WERI-Rb-1 (cell line): Measurements from ENCODE around the gene VEGFB.

Experiments
- DNase-seq: peaks from one replicate; pipeline ENCODE4 v3.0.0-alpha.2; 2020
- H3K27ac ChIP-seq: fragments of 250-450 bp; sonication (Bioruptor Pico); 2 replicates; pipeline ENCODE4 v1.5.1; 2020; ENCODE audit warnings: mild to moderate bottlenecking, moderate library complexity
- H3K27me3 ChIP-seq: fragments of 250-450 bp; sonication (Bioruptor Pico); 2 replicates; pipeline ENCODE4 v1.5.1; 2021; ENCODE audit warnings: mild to moderate bottlenecking, low read depth, moderate library complexity; ENCODE audit not compliant: insufficient read depth, severe bottlenecking
- H3K36me3 ChIP-seq: fragments of 250-450 bp; sonication (Bioruptor Pico); 2 replicates; pipeline ENCODE4 v1.5.1; 2020; ENCODE audit warnings: mild to moderate bottlenecking, moderate library complexity
- H3K4me3 ChIP-seq: 2 replicates; pipeline ENCODE4 v1.5.1; 2011; ENCODE audit warnings: low read depth, mild to moderate bottlenecking, control low read depth, low read length
- H3K9me3 ChIP-seq: fragments of 250-450 bp; sonication (Bioruptor Pico); 2 replicates; pipeline ENCODE4 v1.5.1; 2021; ENCODE audit warnings: mild to moderate bottlenecking, moderate library complexity; ENCODE audit not compliant: severe bottlenecking
- TF ChIP-seq, protein P1 (sequence below): IDR thresholded peaks from 2 replicates; pipeline ENCODE4 v1.5.1; 2011; ENCODE audit warnings: low read depth, mild to moderate bottlenecking, control low read depth, inconsistent platforms, low read length

Gene VEGFB

DNA sequence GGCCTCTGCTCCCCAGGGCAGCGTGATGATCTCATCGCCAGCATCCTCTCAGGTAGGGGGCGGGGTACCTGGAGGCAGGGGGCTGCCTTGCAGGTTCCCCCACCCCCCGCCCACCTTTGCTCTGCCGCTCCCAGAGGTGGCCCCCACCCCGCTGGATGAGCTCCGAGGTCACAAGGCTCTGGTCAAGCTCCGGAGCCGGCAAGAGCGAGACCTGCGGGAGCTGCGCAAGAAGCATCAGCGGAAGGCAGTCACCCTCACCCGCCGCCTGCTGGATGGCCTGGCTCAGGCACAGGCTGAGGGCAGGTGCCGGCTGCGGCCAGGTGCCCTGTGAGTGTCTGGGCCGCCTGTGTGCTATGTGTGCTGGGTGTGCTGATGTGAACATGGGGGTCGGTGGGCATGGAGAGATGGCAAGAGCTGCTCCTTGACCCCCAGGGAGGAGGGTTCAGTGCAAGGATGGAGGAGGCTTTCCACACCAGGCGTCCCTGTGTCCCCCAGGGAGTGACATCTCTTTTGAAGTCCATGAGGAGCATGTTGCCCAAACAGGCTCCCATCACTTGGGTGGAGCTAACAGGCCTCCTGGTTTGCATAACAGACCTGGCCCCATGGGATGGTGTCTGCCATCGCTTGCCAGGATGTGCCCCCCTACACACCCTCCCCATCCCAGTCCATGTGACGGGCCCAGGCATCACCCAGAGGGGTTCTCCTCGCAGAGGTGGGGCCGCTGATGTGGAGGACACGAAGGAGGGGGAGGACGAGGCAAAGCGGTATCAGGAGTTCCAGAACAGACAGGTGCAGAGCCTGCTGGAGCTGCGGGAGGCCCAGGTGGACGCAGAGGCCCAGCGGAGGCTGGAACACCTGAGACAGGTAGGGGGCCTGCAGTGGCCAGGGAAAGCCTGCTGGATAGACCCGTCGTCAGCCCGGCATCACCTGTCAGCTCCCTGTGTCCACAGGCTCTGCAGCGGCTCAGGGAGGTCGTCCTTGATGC is 31.1 kb downstream of the VEGFB start:
- TF ChIP-seq, protein P1, sequence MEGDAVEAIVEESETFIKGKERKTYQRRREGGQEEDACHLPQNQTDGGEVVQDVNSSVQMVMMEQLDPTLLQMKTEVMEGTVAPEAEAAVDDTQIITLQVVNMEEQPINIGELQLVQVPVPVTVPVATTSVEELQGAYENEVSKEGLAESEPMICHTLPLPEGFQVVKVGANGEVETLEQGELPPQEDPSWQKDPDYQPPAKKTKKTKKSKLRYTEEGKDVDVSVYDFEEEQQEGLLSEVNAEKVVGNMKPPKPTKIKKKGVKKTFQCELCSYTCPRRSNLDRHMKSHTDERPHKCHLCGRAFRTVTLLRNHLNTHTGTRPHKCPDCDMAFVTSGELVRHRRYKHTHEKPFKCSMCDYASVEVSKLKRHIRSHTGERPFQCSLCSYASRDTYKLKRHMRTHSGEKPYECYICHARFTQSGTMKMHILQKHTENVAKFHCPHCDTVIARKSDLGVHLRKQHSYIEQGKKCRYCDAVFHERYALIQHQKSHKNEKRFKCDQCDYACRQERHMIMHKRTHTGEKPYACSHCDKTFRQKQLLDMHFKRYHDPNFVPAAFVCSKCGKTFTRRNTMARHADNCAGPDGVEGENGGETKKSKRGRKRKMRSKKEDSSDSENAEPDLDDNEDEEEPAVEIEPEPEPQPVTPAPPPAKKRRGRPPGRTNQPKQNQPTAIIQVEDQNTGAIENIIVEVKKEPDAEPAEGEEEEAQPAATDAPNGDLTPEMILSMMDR = no peak
- Histone ChIP-seq H3K36me3 (peaks cover 57% of the 10 kb centered on the region), H3K4me3 (no peak overlapping the region), H3K27ac (no peak overlapping the region), H3K9me3 (no peaks in the 10 kb centered on the region), H3K27me3 (no peaks in the 10 kb centered on the region)
- DNase-seq = no peak

DNA sequence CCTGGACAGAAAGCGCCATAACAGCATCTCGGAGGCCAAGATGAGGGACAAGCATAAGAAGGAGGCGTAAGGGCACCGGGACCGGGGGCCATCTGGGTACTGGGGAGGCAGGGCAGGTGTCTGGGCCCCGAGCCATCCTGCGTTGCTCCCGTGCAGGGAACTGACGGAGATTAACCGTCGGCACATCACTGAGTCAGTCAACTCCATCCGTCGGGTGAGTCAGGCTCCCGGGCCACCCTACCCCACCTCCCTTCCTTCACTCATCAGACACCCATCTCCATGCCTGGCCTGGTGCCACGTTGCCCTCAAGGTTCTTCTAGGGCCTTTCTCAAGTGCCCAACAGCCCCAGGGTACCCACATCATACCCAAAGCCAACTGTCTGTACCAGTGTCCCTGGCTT is 32.0 kb downstream of the VEGFB start:
- H3K36me3 ChIP-seq = peaks cover 52% of the 10 kb centered on the region

DNA sequence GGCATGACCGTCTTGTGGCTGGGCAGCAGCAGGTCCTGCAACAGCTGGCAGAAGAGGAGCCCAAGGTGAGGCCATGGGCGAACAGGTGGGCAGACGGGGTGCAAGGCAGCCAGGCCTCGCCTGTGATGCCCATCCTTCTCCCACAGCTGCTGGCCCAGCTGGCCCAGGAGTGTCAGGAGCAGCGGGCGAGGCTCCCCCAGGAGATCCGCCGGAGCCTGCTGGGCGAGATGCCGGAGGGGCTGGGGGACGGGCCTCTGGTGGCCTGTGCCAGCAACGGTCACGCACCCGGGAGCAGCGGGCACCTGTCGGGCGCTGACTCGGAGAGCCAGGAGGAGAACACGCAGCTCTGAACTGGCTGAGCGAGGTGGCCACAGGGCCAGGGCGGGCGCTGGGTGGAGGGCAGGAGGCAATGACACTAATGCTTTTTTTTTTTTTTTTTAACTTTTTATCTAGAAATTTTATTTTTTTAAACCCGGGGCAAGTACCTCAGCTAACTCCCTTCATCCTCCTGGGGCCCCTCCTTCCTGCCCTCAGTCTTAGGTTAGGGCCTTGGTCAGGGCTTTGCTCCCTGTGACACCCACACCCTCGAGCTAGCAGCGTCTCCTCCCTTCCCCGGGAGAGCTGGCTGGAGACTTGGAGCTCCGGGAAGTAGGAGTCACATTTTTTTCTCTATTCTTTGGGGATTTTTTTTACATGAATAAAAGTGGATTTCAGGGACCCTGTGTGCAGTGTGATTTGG is 33.0 kb downstream of the VEGFB start:
- H3K4me3 ChIP-seq = no peak overlapping the region
- TF ChIP-seq, protein P1 = no peak
- H3K27ac ChIP-seq = peak overlapping the region; percentile 72; the same call in 1 of the 2 replicates
- H3K27me3 ChIP-seq = no peaks in the 10 kb centered on the region
- no peak for DNase-seq
- H3K9me3 ChIP-seq = no peaks in the 10 kb centered on the region
- H3K36me3 ChIP-seq = peaks cover 44% of the 10 kb centered on the region

More for the DNA sequence above, 32.0 kb downstream of the VEGFB start:
- H3K9me3 ChIP-seq = no peaks in the 10 kb centered on the region
- no peaks in the 10 kb centered on the region for H3K27me3 ChIP-seq
- TF ChIP-seq, protein P1 = no peak
- no peak overlapping the region for H3K4me3 ChIP-seq
- no peak overlapping the region for H3K27ac ChIP-seq
- DNase-seq = no peak

DNA sequence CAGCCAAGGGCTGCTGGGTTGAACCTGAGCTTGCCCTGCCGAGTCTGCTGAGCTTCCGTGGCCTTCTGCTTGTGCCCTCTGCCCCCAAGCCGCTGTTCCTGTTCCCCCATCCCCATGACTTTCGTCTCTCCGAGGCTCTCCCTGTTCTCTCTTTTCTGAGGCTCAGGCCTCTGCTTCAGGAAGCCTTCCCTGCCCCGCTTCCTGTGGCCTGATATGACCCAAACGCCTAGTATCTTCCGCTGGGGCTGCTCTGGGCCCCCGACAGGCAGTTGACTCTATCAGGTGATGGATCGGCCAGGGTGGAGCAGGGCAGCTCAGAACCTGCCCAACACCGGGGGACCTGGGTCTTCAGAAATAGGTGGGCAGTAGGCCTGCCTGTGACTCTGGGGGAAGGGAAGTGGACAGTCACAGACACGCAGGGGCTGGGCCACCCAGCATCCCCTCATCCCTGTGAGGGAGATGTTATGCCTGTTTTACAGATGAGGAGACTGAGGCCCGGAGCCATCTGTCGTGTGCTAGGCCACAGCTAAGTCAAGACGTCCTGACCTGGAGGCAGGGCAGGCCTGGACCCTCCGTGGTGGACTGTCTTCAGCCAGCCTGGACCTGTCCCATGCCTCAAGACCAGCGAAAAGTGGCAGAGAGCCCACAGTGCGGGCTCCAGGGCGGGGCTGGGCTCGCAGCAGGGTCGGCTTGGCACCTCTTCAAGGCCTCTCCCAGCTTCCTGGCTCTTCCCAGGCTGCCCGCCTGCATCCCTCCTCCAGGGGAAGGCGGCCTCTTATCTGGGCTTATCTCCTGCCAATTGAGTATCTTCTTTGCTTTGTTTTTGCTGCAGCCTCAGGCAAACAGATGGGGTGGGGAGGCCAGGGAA is 33.9 kb downstream of the VEGFB start:
- Histone ChIP-seq H3K36me3 (peaks cover 39% of the 10 kb centered on the region), H3K27me3 (no peaks in the 10 kb centered on the region), H3K9me3 (no peaks in the 10 kb centered on the region), H3K4me3 (peak overlapping the region; percentile 82), H3K27ac (peak overlapping the region; percentile 72)
- peak; percentile 62 for DNase-seq
- TF ChIP-seq, protein P1 = no peak

DNA sequence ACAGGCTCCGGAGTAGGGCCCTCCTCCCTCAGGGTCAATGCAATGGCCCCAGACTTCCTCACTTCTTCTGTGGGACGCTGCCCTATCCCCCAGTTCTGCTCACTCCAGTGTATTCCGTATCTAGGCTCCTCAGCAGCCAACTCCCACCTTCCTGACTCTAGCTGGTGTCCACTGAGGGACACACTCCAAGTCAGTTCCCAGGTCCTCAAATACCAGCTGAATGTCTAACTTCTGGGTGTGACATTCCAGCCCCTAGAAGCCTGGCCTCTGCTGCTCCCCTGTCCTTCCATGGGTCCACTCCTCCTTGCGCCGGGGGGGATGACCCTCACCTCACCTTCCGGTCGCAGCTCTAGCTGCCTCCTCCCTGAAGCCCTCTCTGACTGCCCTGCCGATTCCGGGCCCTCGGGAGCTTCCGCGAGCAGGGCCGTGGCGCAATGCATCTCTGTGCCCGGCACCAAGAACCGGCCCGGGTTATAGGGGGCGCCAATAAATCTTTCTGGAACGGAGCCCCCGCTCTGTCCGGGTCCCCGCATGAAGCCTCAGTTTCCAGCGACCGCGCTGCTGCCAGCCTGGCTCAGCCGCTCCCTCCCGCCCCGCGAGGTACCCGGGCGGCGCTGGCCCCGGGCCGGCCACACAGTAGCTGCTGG is 34.6 kb downstream of the VEGFB start:
- DNase-seq = peak; percentile 55
- no peaks in the 10 kb centered on the region for H3K9me3 ChIP-seq
- H3K36me3 ChIP-seq = peaks cover 33% of the 10 kb centered on the region
- H3K27ac ChIP-seq = peak overlapping the region; percentile 72
- peak overlapping the region; percentile 82 for H3K4me3 ChIP-seq
- TF ChIP-seq, protein P1 = no peak
- H3K27me3 ChIP-seq = no peaks in the 10 kb centered on the region
